ENCODE measurements around the gene GPR61.

The GPR61 gene

GRCh38 chr1:109573785-109574184 is 34.1 kb downstream of the GPR61 start:
- no peak for DNase-seq

- DNase-seq: no peak
Observed at GRCh38 chr1:109578947-109579443, 39.3 kb downstream of the GPR61 start.

GRCh38 chr1:109579491-109579890 is 39.8 kb downstream of the GPR61 start:
- no peak for DNase-seq

GRCh38 chr1:109582021-109582420 is 42.3 kb downstream of the GPR61 start:
- no peak for DNase-seq

GRCh38 chr1:109584766-109585165 is 45.1 kb downstream of the GPR61 start:
- no peak for DNase-seq

- no peak for DNase-seq
Observed at GRCh38 chr1:109586055-109586454, 46.4 kb downstream of the GPR61 start.

GRCh38 chr1:109589177-109589576 is 49.5 kb downstream of the GPR61 start:
- no peak for DNase-seq

GRCh38 chr1:109589679-109590078 is 50.0 kb downstream of the GPR61 start:
- no peak for DNase-seq

- no peak for DNase-seq
Observed at GRCh38 chr1:109592916-109593315, 53.2 kb downstream of the GPR61 start.

- DNase-seq: no peak
Observed at GRCh38 chr1:109595531-109595930, 55.9 kb downstream of the GPR61 start.
